GM19324 (cell line): ENCODE measurements around the gene B3GNT4.
"Not testable (repeated sequence)": the region's sequence is repeated elsewhere in the genome, so short reads cannot be mapped to it uniquely, and the experiment has no call there.

Source experiments
- ATAC-seq: cut with Tn5 transposase; IDR thresholded peaks from one replicate; pipeline ENCODE4 v1.9.1; 2021; ENCODE audit warnings: mild to moderate bottlenecking, moderate library complexity; ENCODE audit not compliant: unreplicated experiment, low FRiP score

Gene B3GNT4

GRCh38 chr12:122203301-122204166, at the start of gene B3GNT4:
B3GNT4 (plus strand) TSS chr12:122203709; CDS start chr12:122204619, 910 bp downstream.
- no peak for ATAC-seq

GRCh38 chr12:122155705-122156104, 47.8 kb upstream of the B3GNT4 start:
- no peak for ATAC-seq

- no peak for ATAC-seq
Measured at GRCh38 chr12:122158700-122159285, 44.7 kb upstream of the B3GNT4 start.

- no peak for ATAC-seq
Measured at GRCh38 chr12:122159882-122160281, 43.6 kb upstream of the B3GNT4 start.

GRCh38 chr12:122160761-122161160, 42.7 kb upstream of the B3GNT4 start:
- ATAC-seq: no peak

GRCh38 chr12:122161682-122162081, 41.8 kb upstream of the B3GNT4 start:
- ATAC-seq: no peak

- no peak for ATAC-seq
Measured at GRCh38 chr12:122162976-122163375, 40.5 kb upstream of the B3GNT4 start.

GRCh38 chr12:122166422-122167349, 36.8 kb upstream of the B3GNT4 start:
- ATAC-seq: no peak

- ATAC-seq: no peak
Measured at GRCh38 chr12:122167356-122167925, 36.1 kb upstream of the B3GNT4 start.

GRCh38 chr12:122168492-122168891, 35.0 kb upstream of the B3GNT4 start:
- no peak for ATAC-seq

- ATAC-seq: no peak
Measured at GRCh38 chr12:122171399-122171798, 32.1 kb upstream of the B3GNT4 start.

GRCh38 chr12:122172262-122172939, 31.1 kb upstream of the B3GNT4 start:
- ATAC-seq: no peak

GRCh38 chr12:122174155-122174845, 29.2 kb upstream of the B3GNT4 start, which contains the start of gene IL31:
IL31 (minus strand) TSS chr12:122174221; CDS start chr12:122174172, 49 bp downstream.
- no peak for ATAC-seq

- ATAC-seq: not testable (repeated sequence)
Measured at GRCh38 chr12:122176473-122176872, 27.0 kb upstream of the B3GNT4 start.

GRCh38 chr12:122182887-122183587, 20.5 kb upstream of the B3GNT4 start, which contains the start of gene LRRC43:
LRRC43 (plus strand) TSS chr12:122183123; CDS start chr12:122183145, 22 bp downstream.
- no peak for ATAC-seq

GRCh38 chr12:122183588-122183940, 19.9 kb upstream of the B3GNT4 start:
- no peak for ATAC-seq

- no peak for ATAC-seq
Measured at GRCh38 chr12:122184517-122184916, 19.0 kb upstream of the B3GNT4 start.

- ATAC-seq: no peak
Measured at GRCh38 chr12:122185079-122185478, 18.4 kb upstream of the B3GNT4 start.
